Esophagus squamous epithelium (tissue), 4 donors: Measurements from ENCODE around the gene PRTG.

Experiments
- CTCF ChIP-seq, 6 experiments: fragments of 450-650 bp in 4 of 6; fragments of 200-600 bp in 2 of 6; sonication (generic) in 2 of 6; IDR thresholded peaks; one replicate each; pipeline ENCODE4 v1.5.1; 2016 to 2019; ENCODE audit warnings: antibody characterized with exemption in 6 of 6, mild to moderate bottlenecking in 4 of 6, moderate library complexity in 4 of 6
- POLR2A ChIP-seq, 4 donors: fragments of 450-650 bp; IDR thresholded peaks; one replicate each; pipeline ENCODE4 v1.6.1; 2017; ENCODE audit warnings: antibody characterized with exemption in 4 of 4, mild to moderate bottlenecking in 4 of 4, moderate library complexity in 3 of 4

- no peak for TF ChIP-seq POLR2A (IDR thresholded peaks at IDR 0.05)
- TF ChIP-seq CTCF (IDR thresholded peaks at IDR 0.05) = no peak
Observed at GRCh38 chr15:55687792-55688191, 55.2 kb downstream of the PRTG start.
